GM18508 (cell line): ENCODE results near the gene HOXA3.

ENCODE experiments used
- ATAC-seq: cut with Tn5 transposase; IDR thresholded peaks from one replicate; pipeline ENCODE4 v1.9.1; 2021; ENCODE audit warnings: moderate number of reproducible peaks; ENCODE audit not compliant: insufficient read depth, unreplicated experiment

Gene HOXA3

GRCh38 chr7:27132978-27133377 is 19.4 kb downstream of the HOXA3 start:
- no peak for ATAC-seq

DNA sequence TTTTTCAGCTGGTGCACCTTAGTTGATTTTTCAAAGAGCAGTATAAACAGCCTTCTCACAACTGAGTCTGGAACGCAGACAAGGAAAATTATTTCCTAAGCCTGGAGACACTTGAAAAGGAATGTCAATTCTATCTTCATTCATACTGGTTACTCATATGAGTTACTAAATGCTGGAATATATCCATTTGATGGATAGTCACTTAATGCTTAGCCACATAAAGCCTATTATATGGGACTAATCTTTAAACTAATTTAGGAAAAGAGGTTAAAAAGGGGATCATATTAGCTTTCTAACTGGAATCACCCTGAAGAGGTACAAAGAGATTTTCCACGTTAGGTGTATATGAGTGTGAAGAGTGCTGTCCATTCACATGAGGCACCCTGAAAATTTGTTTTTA is 20.2 kb downstream of the HOXA3 start:
- no peak for ATAC-seq

GRCh38 chr7:27131390-27131819 is 21.0 kb downstream of the HOXA3 start:
- ATAC-seq, result no peak

GRCh38 chr7:27130540-27131389 is 21.6 kb downstream of the HOXA3 start, which contains the start of gene HOXA4:
HOXA4 (minus strand) TSS chr7:27130757; CDS start chr7:27130733, 24 bp downstream.
- no peak for ATAC-seq

DNA sequence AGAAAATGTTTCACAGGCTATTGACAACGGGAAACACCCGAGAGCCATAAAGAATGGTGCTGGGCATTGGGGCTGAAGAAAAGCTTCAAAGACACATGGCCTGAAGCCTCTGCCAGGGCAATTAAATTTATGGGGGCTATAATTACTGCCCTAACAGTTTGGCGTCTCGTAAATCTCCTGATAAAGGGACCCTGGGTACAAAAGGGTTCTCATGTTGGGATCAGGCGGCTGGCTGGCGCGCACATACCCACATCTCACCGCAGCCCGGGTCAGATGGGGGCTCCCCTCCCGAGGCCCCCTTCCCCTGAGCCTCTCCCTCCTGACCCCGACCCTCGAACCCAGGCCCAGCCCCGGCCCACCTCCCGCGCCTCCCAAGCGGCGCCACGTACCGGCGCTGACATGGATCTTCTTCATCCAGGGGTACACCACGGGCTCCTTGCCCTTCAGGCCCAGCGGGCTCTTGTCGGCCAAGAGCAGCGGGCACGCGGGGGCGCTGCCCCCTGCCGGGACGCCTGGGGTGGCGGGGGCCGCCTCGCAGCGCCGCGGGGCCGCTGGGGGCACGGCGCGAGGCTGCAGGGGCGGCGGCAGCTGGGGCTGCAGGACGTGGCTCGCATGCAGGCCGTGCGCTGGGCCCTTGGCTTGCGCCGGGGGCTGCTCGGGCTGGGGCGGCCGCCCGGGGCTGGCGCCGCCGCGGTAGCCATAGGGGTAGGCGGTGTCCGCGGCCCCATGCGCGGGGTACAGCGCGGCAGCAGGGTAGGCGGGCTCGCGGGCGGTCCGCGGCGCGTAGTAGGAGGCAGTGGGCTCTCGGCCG is 22.4 kb downstream of the HOXA3 start:
- no peak for ATAC-seq

DNA sequence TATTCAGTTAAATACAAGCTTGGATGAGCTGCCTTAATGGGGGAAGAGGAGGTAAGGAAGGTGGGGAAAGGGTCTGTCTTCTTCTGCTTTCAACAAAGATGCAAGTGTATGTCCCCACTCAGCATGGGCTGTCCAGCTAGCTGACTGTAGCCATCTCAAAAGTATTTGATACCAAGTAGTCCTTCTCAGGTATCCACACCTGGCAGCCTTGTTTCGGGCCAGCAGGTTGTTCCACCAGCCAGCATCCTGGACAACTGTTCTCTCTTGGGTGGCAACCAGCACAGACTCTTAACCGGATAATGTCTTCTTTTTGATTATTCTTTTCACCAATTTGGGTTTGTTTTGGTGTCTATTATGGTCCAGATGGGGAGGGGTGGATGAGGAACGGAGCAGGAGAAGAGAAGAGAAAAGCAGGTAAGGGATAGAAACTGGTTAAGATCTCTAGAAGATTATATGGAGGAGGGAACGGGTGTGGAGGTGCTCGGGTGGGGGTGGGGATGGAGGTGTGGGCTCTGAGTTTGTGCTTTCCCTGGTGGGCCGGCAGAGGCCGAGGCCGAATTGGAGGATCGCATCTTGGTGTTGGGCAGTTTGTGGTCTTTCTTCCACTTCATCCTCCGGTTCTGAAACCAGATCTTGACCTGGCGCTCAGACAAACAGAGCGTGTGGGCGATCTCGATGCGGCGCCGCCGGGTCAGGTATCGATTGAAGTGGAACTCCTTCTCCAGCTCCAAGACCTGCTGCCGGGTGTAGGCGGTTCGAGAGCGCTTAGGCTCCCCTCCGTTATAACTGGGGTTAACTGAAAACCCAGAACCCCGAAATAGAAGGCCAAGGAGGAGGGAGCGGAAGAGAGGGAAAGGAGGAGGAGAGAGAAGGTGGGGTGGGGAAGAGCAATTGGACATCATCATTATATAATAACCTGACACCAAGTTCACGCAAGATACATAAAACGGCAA is 23.3 kb downstream of the HOXA3 start:
- ATAC-seq, result no peak

- ATAC-seq, result no peak
Measured at GRCh38 chr7:27128034-27128433, 24.3 kb downstream of the HOXA3 start.

DNA sequence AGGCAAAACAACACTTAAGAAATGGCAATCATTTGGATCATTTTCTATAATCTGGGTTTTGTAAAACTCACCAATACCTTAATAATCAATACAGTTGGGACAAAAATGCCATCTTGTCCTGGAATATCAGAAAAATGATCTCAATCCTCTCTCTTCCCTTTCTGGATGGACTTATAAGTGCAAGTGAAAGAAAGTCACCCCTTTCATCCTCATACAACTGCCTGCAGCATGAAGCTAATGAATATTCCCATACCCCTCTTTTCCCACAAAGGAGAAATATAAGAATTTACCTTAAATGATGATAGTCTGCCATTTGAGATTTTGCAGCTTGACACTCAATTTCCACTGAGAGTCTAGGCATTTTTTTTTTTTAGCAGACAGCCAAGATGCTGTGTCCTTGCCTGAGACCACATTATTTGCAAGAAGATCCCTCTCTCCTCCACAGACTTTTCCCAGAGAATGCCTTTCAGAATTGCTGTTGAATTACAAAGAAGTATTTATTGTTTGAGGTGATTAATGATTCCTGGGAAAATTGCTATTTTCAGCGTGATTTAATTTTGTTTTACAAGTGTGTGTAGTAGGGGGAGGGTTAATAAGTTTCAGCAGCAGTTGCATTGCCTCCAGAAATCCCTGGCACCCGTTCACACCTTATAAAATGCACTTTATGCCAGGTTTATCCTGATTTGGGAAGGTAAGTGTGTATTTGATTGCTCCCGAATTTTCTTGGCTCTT is 25.6 kb downstream of the HOXA3 start:
- no peak for ATAC-seq

GRCh38 chr7:27125986-27126394 is 26.4 kb downstream of the HOXA3 start:
- no peak for ATAC-seq

DNA sequence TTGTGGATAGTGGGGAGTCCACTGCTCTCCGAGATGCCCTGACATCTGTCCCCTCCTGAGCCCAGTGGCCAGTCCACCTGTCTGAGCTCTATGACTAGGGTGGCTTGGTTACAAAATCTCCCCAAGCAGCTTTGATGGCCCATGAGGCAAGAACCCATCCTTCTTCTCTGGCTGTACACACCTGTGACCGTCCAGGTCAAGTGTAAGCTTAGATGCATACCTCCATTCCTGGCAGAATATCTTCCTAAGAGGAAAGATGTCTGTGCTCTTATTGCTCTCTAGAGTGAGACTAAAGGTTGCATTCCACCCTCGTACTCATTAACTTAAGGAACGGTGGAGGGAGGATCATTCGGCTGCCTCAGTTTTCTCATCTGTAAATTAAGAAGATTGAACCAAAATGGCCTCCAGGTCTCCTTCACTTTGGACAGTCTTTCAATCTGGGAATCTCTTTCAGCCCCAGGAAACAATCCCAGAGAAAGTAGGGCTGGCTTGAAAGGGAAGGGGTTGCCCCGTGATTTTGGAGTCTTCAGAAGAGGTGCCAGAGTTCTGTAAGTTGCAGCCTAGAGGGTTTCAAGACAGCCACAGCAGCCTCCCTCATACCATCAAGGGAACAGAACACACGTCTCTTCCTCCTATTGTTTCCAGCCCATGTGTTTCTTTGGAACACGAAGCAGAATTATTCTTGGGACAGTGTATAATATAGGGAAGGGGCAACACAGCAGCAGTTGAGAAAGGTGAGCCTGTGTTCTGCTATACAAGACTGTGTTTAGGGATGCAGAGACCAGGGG is 27.3 kb downstream of the HOXA3 start:
- ATAC-seq, result no peak

DNA sequence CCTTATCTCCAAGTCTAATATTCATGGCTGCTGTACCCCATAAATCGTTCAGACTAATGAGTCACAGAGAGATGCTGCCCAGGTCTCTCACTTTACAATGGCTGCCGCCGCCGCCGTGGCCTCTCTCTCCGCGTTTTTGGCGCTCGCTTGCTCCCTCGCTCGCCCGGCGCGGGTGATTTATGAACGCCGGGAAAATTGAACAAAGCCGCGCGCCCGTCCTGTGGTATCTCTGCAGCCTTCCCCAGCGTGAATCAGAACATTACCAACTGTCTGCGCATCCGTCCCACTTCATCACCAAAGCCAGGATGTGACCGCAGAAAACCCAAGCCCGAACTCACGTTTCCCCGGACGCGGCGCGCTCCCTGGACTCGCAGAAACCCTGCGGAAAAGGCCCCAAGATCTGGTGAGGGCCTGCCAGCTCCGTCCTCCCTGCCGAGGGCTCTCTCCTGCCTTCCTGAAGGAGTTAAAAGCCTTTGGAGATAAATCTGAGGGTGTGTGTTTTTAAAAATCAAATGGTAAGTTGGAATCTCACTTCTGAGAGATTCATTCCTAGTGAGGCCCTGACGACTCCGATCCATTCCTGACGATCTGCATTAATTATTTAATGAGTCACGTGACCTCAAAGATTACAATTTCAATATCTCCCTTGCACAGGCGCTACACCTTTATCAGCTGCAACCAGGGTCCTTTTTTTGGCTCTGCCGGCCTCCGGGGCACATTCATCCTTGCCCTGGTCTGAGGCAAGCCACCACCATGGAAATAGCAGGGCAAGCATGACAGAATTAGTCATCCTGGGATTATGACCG is 28.1 kb downstream of the HOXA3 start:
- ATAC-seq, result no peak

DNA sequence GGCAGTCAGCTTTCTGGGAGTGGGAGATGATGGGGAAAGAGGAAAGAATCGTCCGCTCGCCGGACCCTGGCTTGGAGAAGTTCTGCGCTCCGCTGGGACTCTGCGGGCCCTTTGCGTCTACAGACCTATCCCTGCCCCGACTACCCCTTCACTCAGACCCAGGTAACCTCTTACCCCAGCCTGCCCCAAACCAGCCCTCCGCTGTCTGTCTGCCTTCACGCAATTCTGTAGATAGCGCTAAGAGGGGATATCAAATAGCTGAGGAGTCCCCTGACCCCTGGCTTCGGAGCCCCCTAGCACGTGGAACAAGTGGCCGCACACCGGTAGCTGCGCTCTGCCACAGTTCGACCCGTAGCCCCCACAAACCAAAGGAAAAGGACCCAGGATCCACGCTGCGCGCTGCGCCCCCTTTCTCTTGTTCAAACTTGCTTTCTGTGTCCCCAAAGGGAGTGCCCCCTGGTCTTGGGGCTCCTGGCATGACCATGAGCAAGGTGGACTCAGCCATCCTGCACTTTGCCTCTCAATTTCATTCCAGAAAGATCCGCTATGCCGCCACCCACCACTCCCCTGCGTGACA is 28.8 kb downstream of the HOXA3 start:
- no peak for ATAC-seq

DNA sequence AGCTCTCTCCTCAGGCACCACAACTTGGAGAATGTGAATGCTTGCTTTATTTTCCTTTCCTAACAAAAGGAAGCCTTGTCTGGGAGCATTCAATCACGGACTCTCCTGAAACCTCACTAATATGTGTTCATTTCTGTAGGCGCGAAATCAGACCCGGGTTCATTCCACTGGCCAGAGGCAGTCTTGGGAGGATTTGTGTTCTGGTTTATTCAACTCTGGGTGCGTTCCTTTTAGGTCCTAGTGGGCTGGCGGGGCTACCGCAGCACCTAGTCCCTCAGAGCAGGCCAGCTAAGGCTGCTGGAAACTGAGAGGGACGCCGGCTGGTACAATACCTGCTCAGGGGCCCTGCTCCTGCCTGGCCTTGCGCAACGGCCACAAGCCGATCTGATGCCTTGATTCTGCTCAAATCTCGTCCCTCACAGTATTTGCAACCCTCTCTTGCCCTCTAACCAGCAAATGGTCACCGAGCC is 29.3 kb downstream of the HOXA3 start:
- ATAC-seq, result no peak

DNA sequence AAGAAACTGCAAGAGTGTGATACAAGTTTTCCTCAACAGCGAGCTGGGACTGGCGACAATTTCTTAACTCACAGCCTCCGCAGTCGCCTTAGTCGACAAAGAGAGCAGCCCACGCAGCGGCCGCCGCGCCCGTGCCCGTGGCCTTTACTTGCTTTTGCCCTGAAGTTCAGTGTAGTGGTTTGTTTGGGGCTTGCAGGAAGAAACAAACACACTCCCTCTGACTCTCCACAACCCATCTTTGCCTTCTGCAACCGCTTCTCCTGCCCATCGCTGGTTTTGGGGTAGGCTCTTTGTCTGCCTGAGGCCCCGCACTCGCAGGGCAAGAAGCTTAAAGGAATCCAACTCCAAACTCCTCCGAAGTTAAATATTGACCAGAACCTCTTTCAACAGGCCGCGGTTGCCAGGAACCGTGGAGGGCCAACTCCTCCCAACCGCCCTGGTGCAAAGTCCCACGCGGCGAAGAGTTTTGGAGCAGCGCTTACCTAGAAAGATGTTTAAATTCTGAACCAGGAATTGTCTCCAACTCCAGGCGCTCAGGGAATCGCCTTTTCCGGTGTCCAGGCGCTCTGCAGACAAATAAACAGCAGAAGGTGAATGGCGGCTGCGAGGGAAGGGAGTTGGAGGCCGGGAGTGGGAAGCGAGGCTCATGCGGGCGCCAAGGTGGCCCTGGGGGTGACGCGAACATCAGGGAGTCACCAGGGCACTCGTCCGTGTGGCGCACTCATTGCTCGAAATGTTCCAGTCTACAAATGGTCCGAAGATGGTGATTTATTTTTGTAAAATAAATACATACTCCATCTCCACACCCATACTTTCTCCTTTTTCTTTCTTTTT is 30.1 kb downstream of the HOXA3 start:
- no peak for ATAC-seq

DNA sequence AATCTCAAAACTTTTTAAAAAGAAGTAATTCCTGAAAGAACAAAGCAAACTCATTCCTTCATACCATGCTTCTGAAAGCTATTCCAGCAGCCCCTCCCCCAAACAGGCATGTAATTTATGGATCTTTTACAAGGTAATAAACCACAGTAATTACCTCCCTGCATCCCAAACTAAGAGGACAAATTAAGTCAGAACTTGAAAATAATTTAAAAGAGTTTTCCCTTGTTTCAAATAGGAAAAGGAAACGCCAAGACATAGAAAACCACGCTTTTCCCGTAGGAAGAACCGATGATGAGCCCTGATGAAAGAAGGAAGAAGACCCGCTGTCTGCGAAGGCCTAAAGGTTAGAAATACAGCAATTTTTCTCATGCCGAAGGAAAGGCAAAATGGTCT is 30.7 kb downstream of the HOXA3 start:
- no peak for ATAC-seq

GRCh38 chr7:27119412-27119911 is 32.9 kb downstream of the HOXA3 start:
- no peak for ATAC-seq

DNA sequence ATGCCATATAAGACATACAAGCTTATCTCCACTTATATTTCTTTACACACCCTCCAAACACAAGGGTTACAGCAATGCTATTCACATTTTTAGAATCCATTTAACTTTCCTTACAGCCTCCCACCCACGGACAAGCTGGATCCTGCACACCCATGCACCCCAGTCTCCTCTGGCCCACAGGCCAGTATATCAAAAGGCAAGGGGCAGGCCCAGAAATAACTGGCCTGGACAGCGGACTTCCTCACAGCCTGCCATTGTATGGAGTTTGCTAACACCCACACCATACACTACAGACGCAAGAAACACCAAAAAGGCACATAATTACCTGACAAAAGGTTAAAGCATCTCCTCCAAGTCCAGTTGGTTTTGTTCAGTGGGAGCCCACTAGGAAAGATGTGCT is 33.8 kb downstream of the HOXA3 start:
- ATAC-seq, result no peak
